AG04450 (cell line): ENCODE measurements around the gene PTPRD. TPM values are rescaled to one million over a fixed set of nuclear protein-coding genes. Genes with fewer than 3 reads are reported as not detected.

Source experiments
- CTCF ChIA-PET: fragments of 300-600, 350-600 bp; formaldehyde crosslinking; extraction: SDS; loops from one replicate; lab custom pipeline; 2022; ENCODE audit warnings: antibody characterized with exemption, inconsistent platforms; lab: Charles Lee
- POLR2A ChIA-PET: fragments of 350-600 bp; formaldehyde crosslinking; extraction: SDS; loops from one replicate; lab custom pipeline; 2021; ENCODE audit warnings: antibody characterized with exemption, inconsistent platforms; lab: Yijun Ruan, JAX
- DNase-seq: peaks from one replicate; pipeline ENCODE4 v3.0.0-alpha.2; 2011; ENCODE audit warnings: low read depth, low spot score
- H3K27ac ChIP-seq: one replicate; pipeline ENCODE4 v1.5.1; 2012; ENCODE audit warnings: low read depth, low read length, control low read depth
- H3K27me3 ChIP-seq: one replicate; pipeline ENCODE4 v1.6.0; 2012; ENCODE audit warnings: low read length; ENCODE audit not compliant: control insufficient read depth, insufficient read depth
- H3K4me3 ChIP-seq: 2 replicates; pipeline ENCODE4 v1.5.1; 2011; ENCODE audit warnings: mild to moderate bottlenecking, low read depth, low read length, control low read depth
- H3K9me3 ChIP-seq: 2 replicates; pipeline ENCODE4 v1.5.1; 2012; ENCODE audit warnings: low read length; ENCODE audit not compliant: control insufficient read depth, insufficient read depth
- polyA plus RNA-seq: library from polyadenylated mRNA; depleted of rRNA; stranded (reverse); fragments of >200 nt; gene quantifications from 2 replicates; pipeline ENCODE4 v1.2.3, GENCODE V29; 2011
- TF ChIP-seq, protein P1 (sequence below): IDR thresholded peaks from 2 replicates; pipeline ENCODE4 v1.5.1; 2011; ENCODE audit warnings: low read depth, low read length, control low read depth, inconsistent platforms

The PTPRD gene
- polyA plus RNA-seq, 1 experiment: 0.19 TPM

DNA sequence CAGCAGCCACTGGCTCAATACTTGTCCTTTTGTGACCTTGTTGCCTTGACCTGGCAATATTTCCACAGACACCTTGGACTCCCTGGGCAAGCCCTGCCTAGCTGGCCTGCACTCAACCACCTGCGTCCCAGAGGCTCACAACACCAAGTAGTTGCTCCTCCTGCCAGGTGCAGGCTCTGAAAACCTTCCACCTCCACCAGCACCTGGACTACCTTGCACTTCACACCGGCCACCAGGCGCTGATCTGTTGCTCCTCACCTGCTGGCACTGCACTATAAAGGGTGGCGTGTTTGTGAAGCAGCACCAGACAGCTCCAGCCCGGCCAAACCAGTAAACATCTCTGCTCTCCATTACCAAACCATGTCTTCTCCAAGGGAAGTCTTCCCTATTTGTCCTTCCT, 997.7 kb downstream of the PTPRD start:
- TF ChIP-seq, protein P1, sequence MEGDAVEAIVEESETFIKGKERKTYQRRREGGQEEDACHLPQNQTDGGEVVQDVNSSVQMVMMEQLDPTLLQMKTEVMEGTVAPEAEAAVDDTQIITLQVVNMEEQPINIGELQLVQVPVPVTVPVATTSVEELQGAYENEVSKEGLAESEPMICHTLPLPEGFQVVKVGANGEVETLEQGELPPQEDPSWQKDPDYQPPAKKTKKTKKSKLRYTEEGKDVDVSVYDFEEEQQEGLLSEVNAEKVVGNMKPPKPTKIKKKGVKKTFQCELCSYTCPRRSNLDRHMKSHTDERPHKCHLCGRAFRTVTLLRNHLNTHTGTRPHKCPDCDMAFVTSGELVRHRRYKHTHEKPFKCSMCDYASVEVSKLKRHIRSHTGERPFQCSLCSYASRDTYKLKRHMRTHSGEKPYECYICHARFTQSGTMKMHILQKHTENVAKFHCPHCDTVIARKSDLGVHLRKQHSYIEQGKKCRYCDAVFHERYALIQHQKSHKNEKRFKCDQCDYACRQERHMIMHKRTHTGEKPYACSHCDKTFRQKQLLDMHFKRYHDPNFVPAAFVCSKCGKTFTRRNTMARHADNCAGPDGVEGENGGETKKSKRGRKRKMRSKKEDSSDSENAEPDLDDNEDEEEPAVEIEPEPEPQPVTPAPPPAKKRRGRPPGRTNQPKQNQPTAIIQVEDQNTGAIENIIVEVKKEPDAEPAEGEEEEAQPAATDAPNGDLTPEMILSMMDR: no peak
- ChIA-PET CTCF (no interaction called here), POLR2A (no interaction called here)
- Histone ChIP-seq H3K27ac (no peak overlapping the region), H3K27me3 (no peaks in the 10 kb centered on the region), H3K4me3 (no peak overlapping the region), H3K9me3 (peaks cover 8% of the 10 kb centered on the region)
- DNase-seq: no peak

DNA sequence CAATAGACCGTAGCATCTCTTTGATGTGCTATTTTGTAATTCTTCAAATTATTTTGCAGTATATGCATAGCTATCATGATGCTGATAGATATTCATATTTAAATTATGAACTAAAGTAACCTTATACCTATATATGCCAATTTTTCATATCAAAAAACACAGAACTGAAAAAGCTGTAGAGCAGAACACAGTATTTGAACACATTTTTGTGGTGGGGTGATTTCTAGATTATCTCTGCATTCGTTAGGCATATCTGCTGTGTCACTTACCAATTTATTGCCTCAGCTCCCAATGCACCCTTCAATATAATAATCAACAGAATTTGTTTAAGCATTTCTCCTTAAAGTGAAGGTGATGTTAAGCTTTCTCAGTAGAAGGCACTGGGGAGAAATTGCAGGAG, 998.2 kb downstream of the PTPRD start:
- no peak for DNase-seq
- POLR2A ChIA-PET: no interaction called here
- Histone ChIP-seq H3K27ac (no peak overlapping the region), H3K27me3 (no peaks in the 10 kb centered on the region), H3K9me3 (peaks cover 8% of the 10 kb centered on the region), H3K4me3 (no peak overlapping the region)
- CTCF ChIA-PET: no interaction called here
- TF ChIP-seq, protein P1: no peak

DNA sequence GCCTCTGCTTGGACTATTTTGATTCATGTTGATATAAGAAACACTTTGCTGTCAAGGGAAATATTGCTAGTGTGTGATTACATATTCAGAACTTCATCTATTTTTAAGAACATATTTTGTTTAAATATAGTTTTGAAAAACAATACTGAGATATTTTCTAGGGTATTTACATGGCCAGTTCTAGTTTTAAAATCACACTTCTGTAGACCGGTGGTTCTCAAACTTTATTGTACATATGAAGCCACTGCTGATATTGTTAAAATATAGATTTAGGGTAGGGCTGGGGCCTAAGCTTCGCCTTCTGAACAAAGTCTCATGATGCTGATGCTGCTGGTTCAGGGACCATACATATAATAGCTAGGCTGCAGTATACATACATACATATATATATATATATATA, 1000.0 kb downstream of the PTPRD start:
- TF ChIP-seq, protein P1: no peak

DNA sequence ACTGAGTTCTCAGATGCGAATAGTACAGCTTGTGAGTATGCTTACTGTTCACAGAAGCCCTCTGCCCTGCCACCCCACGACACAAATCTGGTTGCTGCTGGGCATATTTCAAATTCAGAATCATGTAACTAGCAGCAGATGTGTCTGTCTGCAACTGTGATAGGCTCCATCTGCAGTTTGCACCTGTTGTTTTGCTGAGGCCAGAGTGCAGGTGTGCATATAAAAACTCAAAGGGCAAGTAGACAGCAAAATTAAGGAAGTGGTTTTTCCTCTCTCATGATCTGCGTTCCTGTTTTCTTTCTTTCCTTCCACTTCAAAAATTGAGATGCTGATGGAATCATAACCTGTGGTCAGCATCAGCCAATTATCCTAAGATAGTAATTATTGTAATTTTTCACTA, 1000.5 kb downstream of the PTPRD start:
- no peak for DNase-seq
- Histone ChIP-seq H3K4me3 (no peak overlapping the region), H3K27ac (no peak overlapping the region), H3K27me3 (no peaks in the 10 kb centered on the region), H3K9me3 (peaks cover 9% of the 10 kb centered on the region)
- ChIA-PET POLR2A (no interaction called here), CTCF (no interaction called here)
- TF ChIP-seq, protein P1: no peak

More for the DNA sequence above, 1000.0 kb downstream of the PTPRD start:
- H3K4me3 ChIP-seq: no peak overlapping the region
- CTCF ChIA-PET: no interaction called here
- peaks cover 11% of the 10 kb centered on the region for H3K9me3 ChIP-seq
- no peak overlapping the region for H3K27ac ChIP-seq
- DNase-seq: no peak
- no peaks in the 10 kb centered on the region for H3K27me3 ChIP-seq
- POLR2A ChIA-PET: no interaction called here

DNA sequence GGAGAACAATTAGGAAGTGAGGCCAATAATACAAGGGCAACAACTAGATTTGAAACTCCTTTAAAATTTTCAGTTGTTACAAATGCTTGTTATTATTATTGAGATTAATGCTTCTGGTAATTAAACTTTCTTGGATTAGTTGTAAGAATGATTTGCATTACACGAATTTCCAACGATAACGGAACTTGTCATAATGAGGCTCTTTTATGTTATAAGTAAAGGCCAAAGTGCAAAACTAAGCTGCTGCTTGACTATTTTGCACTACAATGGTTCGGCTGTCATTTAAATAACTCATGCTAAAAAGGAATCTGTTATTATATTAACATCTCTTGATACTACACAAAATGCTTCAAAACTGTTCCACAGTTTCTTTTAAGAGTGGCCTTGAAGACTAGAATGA, 1007.1 kb downstream of the PTPRD start:
- no peak for DNase-seq
- CTCF ChIA-PET: no interaction called here
- TF ChIP-seq, protein P1: no peak
- no peaks in the 10 kb centered on the region for H3K27me3 ChIP-seq
- no peak overlapping the region for H3K27ac ChIP-seq
- H3K9me3 ChIP-seq: peaks cover 6% of the 10 kb centered on the region
- POLR2A ChIA-PET: no interaction called here
- H3K4me3 ChIP-seq: no peak overlapping the region
